ENCODE measurements around the gene HES2. TPM values are rescaled to one million over a fixed set of nuclear protein-coding genes. Genes with fewer than 3 reads are reported as not detected.

HES2 gene
- total and polyA plus RNA-seq, 2 donors (not counting 1 experiment from before 2014, with no cell fraction given) = 0.50 TPM; not detected in 1

DNA sequence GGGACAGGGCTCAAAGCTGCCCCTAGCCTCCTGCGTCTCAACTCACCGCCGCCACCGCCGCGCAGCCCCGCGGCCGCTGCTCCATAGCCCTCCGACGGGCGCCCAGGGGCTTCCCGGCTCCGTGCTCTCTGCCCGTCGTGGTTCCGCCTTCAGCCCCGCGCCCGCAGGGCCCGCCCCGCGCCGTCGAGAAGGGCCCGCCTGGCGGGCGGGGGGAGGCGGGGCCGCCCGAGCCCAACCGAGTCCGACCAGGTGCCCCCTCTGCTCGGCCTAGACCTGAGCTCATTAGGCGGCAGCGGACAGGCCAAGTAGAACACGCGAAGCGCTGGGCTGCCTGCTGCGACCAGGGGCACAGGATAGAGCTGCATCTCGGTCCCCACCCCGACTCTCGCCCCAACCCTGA lies 46.3 kb upstream of the HES2 start, which contains the start of gene TNFRSF25:
TNFRSF25 (minus strand) TSS at position 151 of the 400 bp plus-strand sequence; CDS start at position 85, 66 bp downstream.
- no peak for TF ChIP-seq EZH2 (IDR thresholded peaks at IDR 0.05; ENCODE audit: low read length, missing control alignments)
- TF ChIP-seq, protein P1, sequence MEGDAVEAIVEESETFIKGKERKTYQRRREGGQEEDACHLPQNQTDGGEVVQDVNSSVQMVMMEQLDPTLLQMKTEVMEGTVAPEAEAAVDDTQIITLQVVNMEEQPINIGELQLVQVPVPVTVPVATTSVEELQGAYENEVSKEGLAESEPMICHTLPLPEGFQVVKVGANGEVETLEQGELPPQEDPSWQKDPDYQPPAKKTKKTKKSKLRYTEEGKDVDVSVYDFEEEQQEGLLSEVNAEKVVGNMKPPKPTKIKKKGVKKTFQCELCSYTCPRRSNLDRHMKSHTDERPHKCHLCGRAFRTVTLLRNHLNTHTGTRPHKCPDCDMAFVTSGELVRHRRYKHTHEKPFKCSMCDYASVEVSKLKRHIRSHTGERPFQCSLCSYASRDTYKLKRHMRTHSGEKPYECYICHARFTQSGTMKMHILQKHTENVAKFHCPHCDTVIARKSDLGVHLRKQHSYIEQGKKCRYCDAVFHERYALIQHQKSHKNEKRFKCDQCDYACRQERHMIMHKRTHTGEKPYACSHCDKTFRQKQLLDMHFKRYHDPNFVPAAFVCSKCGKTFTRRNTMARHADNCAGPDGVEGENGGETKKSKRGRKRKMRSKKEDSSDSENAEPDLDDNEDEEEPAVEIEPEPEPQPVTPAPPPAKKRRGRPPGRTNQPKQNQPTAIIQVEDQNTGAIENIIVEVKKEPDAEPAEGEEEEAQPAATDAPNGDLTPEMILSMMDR (conservative IDR thresholded peaks at IDR 0.05 in 1 of 2, IDR thresholded peaks at IDR 0.05 in 1 of 2; ENCODE audit: low read depth in 1 of 2, low read length in 2 of 2) = no peak
- no peaks in the 10 kb centered on the region for H3K4me1 ChIP-seq (ENCODE audit: control insufficient read depth, extremely low read depth, insufficient read depth, low read length)
- no peaks in the 10 kb centered on the region for H4K20me1 ChIP-seq (ENCODE audit: control insufficient read depth, extremely low read depth, insufficient read depth, low read length)
- no peak within 1 kb of the TSS for H2AFZ ChIP-seq (ENCODE audit: low read length)
- no peaks in the 10 kb centered on the region for H3K36me3 ChIP-seq (ENCODE audit: control insufficient read depth, insufficient read depth, low read length)
- peaks cover under 1% of the 10 kb centered on the region for H3K27me3 ChIP-seq (ENCODE audit: control insufficient read depth, insufficient read depth, low read length)
- H3K9ac ChIP-seq (ENCODE audit: insufficient read depth, low read length) = no peak within 1 kb of the TSS
- no peaks in the 10 kb centered on the region for H3K79me2 ChIP-seq (ENCODE audit: control insufficient read depth, insufficient read depth, low read length)
- H3K9me3 ChIP-seq (ENCODE audit: control insufficient read depth, insufficient read depth, low read depth, low read length) = no peaks in the 10 kb centered on the region
- no peak for DNase-seq (ENCODE audit: low read depth in 2 of 2)
- no peak within 1 kb of the TSS for H3K4me2 ChIP-seq (ENCODE audit: extremely low read depth, insufficient read depth, low read length)
- H3K4me3 ChIP-seq (replicated peaks in 1 of 4; ENCODE audit: control extremely low read depth in 1 of 4, insufficient read depth in 1 of 4, low read depth in 3 of 4, low read length in 4 of 4) = no peak within 1 kb of the TSS
- H3K27ac ChIP-seq (ENCODE audit: insufficient read depth, low read length) = no peak within 1 kb of the TSS

DNA sequence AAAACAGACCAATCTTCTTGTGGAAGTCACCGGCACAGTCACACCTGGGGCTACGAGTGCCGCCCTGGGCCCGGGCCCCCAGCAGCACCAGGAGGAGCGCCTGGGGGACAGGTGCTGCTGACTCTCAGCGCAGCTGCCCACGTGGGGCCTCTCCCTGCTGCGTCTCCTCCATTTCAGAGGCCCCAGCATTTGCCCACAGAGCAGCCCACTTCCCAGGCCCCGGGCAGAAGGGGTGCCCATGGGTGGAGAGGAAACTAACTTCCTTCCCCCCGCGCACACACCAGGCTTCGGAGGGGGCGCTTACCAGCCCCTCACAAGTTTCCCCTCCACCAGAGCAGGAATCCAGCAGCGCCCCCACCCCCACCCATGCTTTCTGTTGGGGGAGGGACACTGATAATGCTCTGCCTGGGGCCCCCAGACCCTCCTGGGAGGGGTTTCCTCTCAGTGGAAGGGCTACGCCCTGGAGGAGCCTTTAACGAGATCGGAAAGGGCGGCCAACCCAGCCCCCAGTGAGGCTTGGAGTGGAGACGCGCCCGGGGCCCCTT lies 45.8 kb upstream of the HES2 start:
- TF ChIP-seq EZH2 (IDR thresholded peaks at IDR 0.05; ENCODE audit: low read length, missing control alignments) = no peak
- TF ChIP-seq, protein P1 (conservative IDR thresholded peaks at IDR 0.05 in 1 of 2, IDR thresholded peaks at IDR 0.05 in 1 of 2; ENCODE audit: low read depth in 1 of 2, low read length in 2 of 2) = no peak

DNA sequence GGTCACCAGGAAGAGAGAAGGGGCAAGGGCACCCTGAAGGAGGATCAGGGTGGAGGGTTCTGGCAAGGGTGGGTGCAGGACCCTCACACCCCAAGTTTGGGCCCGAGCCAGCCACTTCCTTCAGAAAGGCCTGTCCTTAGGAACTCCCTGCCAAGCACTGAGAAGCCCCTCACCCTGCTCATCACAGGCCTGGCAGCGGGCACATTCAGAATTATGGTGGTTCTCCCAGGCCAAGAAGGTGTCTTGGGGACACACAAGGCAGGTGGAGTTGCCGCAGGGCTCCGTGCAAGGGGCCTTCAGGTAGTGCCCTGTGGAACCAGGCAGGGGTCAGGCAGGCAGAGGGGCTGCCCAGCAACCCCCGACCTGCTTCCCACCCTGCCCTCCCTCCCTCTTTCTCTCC lies 45.2 kb upstream of the HES2 start:
- no peaks in the 10 kb centered on the region for H3K79me2 ChIP-seq (ENCODE audit: control insufficient read depth, insufficient read depth, low read length)
- no peak overlapping the region for H3K9ac ChIP-seq (ENCODE audit: insufficient read depth, low read length)
- DNase-seq (ENCODE audit: low read depth in 2 of 2) = no peak
- no peak overlapping the region for H3K27ac ChIP-seq (ENCODE audit: insufficient read depth, low read length)
- H3K4me2 ChIP-seq (ENCODE audit: extremely low read depth, insufficient read depth, low read length) = no peak overlapping the region
- H3K36me3 ChIP-seq (ENCODE audit: control insufficient read depth, insufficient read depth, low read length) = no peaks in the 10 kb centered on the region
- H2AFZ ChIP-seq (ENCODE audit: low read length) = no peak overlapping the region
- TF ChIP-seq, protein P1 (conservative IDR thresholded peaks at IDR 0.05 in 1 of 2, IDR thresholded peaks at IDR 0.05 in 1 of 2; ENCODE audit: low read depth in 1 of 2, low read length in 2 of 2) = no peak
- TF ChIP-seq EZH2 (IDR thresholded peaks at IDR 0.05; ENCODE audit: low read length, missing control alignments) = no peak
- H3K4me3 ChIP-seq (replicated peaks in 1 of 4; ENCODE audit: control extremely low read depth in 1 of 4, insufficient read depth in 1 of 4, low read depth in 3 of 4, low read length in 4 of 4) = no peak overlapping the region
- no peaks in the 10 kb centered on the region for H3K9me3 ChIP-seq (ENCODE audit: control insufficient read depth, insufficient read depth, low read depth, low read length)
- no peaks in the 10 kb centered on the region for H4K20me1 ChIP-seq (ENCODE audit: control insufficient read depth, extremely low read depth, insufficient read depth, low read length)
- H3K4me1 ChIP-seq (ENCODE audit: control insufficient read depth, extremely low read depth, insufficient read depth, low read length) = no peaks in the 10 kb centered on the region
- peaks cover 7% of the 10 kb centered on the region for H3K27me3 ChIP-seq (ENCODE audit: control insufficient read depth, insufficient read depth, low read length)

More for the DNA sequence above, 45.8 kb upstream of the HES2 start:
- Histone ChIP-seq H3K4me1 (ENCODE audit: control insufficient read depth, extremely low read depth, insufficient read depth, low read length) (no peaks in the 10 kb centered on the region), H4K20me1 (ENCODE audit: control insufficient read depth, extremely low read depth, insufficient read depth, low read length) (no peaks in the 10 kb centered on the region), H3K9me3 (ENCODE audit: control insufficient read depth, insufficient read depth, low read depth, low read length) (no peaks in the 10 kb centered on the region), H3K27ac (ENCODE audit: insufficient read depth, low read length) (no peak overlapping the region), H3K9ac (ENCODE audit: insufficient read depth, low read length) (no peak overlapping the region), H3K4me3 (replicated peaks in 1 of 4; ENCODE audit: control extremely low read depth in 1 of 4, insufficient read depth in 1 of 4, low read depth in 3 of 4, low read length in 4 of 4) (no peak overlapping the region), H2AFZ (ENCODE audit: low read length) (no peak overlapping the region), H3K79me2 (ENCODE audit: control insufficient read depth, insufficient read depth, low read length) (no peaks in the 10 kb centered on the region), H3K36me3 (ENCODE audit: control insufficient read depth, insufficient read depth, low read length) (no peaks in the 10 kb centered on the region), H3K4me2 (ENCODE audit: extremely low read depth, insufficient read depth, low read length) (no peak overlapping the region), H3K27me3 (ENCODE audit: control insufficient read depth, insufficient read depth, low read length) (peaks cover 4% of the 10 kb centered on the region)
- DNase-seq (ENCODE audit: low read depth in 2 of 2) = no peak

Data from fibroblast of lung (primary cell).